IMR-90 (cell line): ENCODE data around the gene BTLA. TPM values are rescaled to one million over a fixed set of nuclear protein-coding genes. Genes with fewer than 3 reads are reported as not detected.

Experiments used
- ATAC-seq: fragments of 200-7000 bp; cut with Tn5 transposase; 2 replicates; pipeline ENCODE4 v1.9.1; 2020; ENCODE audit warnings: low read depth, mild to moderate bottlenecking, moderate library complexity
- BruUV-seq: library from RNA; stranded (reverse); fragments of 400-500 nt; replicated peaks from 2 replicates; lab custom pipeline; 2021; lab: Mats Ljungman, UMichigan
- CTCF ChIA-PET: fragments of 300-600 bp; formaldehyde crosslinking; extraction: SDS; loops from one replicate; lab custom pipeline; 2021; ENCODE audit warnings: antibody characterized with exemption; lab: Yijun Ruan, JAX
- POLR2A ChIA-PET: fragments of 300-600 bp; sonication (Branson Sonifier 250); formaldehyde crosslinking; loops from one replicate; lab custom pipeline; 2022; ENCODE audit warnings: antibody characterized with exemption; ENCODE audit not compliant: unreplicated experiment; lab: Charles Lee
- DNase-seq: peaks from one replicate; pipeline ENCODE4 v3.0.0; 2013
- H2AFZ ChIP-seq: replicated peaks from 2 replicates; pipeline ENCODE3; 2013; ENCODE audit warnings: low read length, mild to moderate bottlenecking; ENCODE audit not compliant: poor library complexity
- H2AK5ac ChIP-seq: 2 replicates; pipeline ENCODE4 v1.6.1; 2013; ENCODE audit warnings: low read depth, low read length, inconsistent platforms
- H2AK9ac ChIP-seq: replicated peaks from 2 replicates; pipeline ENCODE3; 2013; ENCODE audit warnings: mild to moderate bottlenecking, low read depth, low read length, moderate library complexity; ENCODE audit not compliant: poor library complexity
- H2BK120ac ChIP-seq: 2 replicates; pipeline ENCODE4 v1.6.1; 2013; ENCODE audit warnings: low read depth, low read length, inconsistent platforms
- H2BK15ac ChIP-seq: 3 replicates; pipeline ENCODE4 v1.6.1; 2013; ENCODE audit warnings: low read depth, low read length, inconsistent platforms
- H2BK20ac ChIP-seq: 2 replicates; pipeline ENCODE4 v1.6.1; 2013; ENCODE audit warnings: low read depth, mild to moderate bottlenecking, inconsistent platforms, low read length, moderate library complexity
- H2BK5ac ChIP-seq: 2 replicates; pipeline ENCODE4 v1.6.1; 2013; ENCODE audit warnings: mild to moderate bottlenecking, low read depth, low read length, inconsistent platforms; ENCODE audit not compliant: poor library complexity, severe bottlenecking
- H3K14ac ChIP-seq: replicated peaks from 2 replicates; pipeline ENCODE4 v1.6.1; 2013; ENCODE audit warnings: low read depth, low read length, inconsistent platforms
- H3K18ac ChIP-seq: 2 replicates; pipeline ENCODE4 v1.6.1; 2013; ENCODE audit warnings: low read depth, low read length, control low read depth
- H3K23ac ChIP-seq: 2 replicates; pipeline ENCODE4 v1.6.1; 2013; ENCODE audit warnings: low read depth, low read length, inconsistent platforms
- H3K27ac ChIP-seq: 2 replicates; pipeline ENCODE4 v1.5.1; 2013; ENCODE audit warnings: mild to moderate bottlenecking, control low read depth, low read length; ENCODE audit not compliant: insufficient read depth
- H3K27me3 ChIP-seq: 2 replicates; pipeline ENCODE4 v1.6.1; 2013; ENCODE audit warnings: low read length; ENCODE audit not compliant: control insufficient read depth, insufficient read depth
- H3K36me3 ChIP-seq: 2 replicates; pipeline ENCODE4 v1.6.1; 2013; ENCODE audit warnings: low read length, mixed read lengths; ENCODE audit not compliant: control insufficient read depth, insufficient read depth
- H3K4ac ChIP-seq: 2 replicates; pipeline ENCODE4 v1.6.1; 2013; ENCODE audit warnings: low read depth, low read length, inconsistent platforms
- H3K4me1 ChIP-seq: 2 replicates; pipeline ENCODE4 v1.6.1; 2013; ENCODE audit warnings: low read length, mixed read lengths; ENCODE audit not compliant: control insufficient read depth, insufficient read depth
- H3K4me2 ChIP-seq: 2 replicates; pipeline ENCODE4 v1.6.1; 2013; ENCODE audit warnings: low read depth, mild to moderate bottlenecking, control low read depth, low read length, moderate library complexity
- H3K4me3 ChIP-seq: 2 replicates; pipeline ENCODE4 v1.5.1; 2013; ENCODE audit warnings: low read depth, mild to moderate bottlenecking, control low read depth, low read length, moderate library complexity; ENCODE audit not compliant: insufficient read depth
- H3K56ac ChIP-seq: 2 replicates; pipeline ENCODE4 v1.6.1; 2013; ENCODE audit warnings: low read length, inconsistent platforms; ENCODE audit not compliant: insufficient read depth; ENCODE audit errors: extremely low read depth
- H3K79me1 ChIP-seq, 2 experiments: 2 replicates each; pipeline ENCODE4 v1.6.1; 2013; ENCODE audit warnings: low read length in 2 of 2, inconsistent platforms in 1 of 2, low read depth in 1 of 2
- H3K9ac ChIP-seq: 2 replicates; pipeline ENCODE4 v1.6.1; 2013; ENCODE audit warnings: low read depth, low read length, control low read depth
- H3K9me1 ChIP-seq: 2 replicates; pipeline ENCODE4 v1.6.1; 2013; ENCODE audit warnings: low read length, inconsistent platforms; ENCODE audit not compliant: insufficient read depth
- H3K9me3 ChIP-seq: 2 replicates; pipeline ENCODE4 v1.6.1; 2013; ENCODE audit warnings: low read length; ENCODE audit not compliant: control insufficient read depth, insufficient read depth
- H4K20me1 ChIP-seq: 2 replicates; pipeline ENCODE4 v1.6.1; 2013; ENCODE audit warnings: low read length, inconsistent platforms; ENCODE audit not compliant: insufficient read depth
- H4K5ac ChIP-seq: 2 replicates; pipeline ENCODE4 v1.6.1; 2013; ENCODE audit warnings: mild to moderate bottlenecking, low read depth, low read length, control low read depth
- H4K8ac ChIP-seq, 2 experiments: 2 replicates each; pipeline ENCODE4 v1.6.1; 2013; ENCODE audit warnings: low read depth in 2 of 2, low read length in 2 of 2, control low read depth in 1 of 2, inconsistent platforms in 1 of 2
- H4K91ac ChIP-seq: 2 replicates; pipeline ENCODE4 v1.6.1; 2013; ENCODE audit warnings: low read depth, low read length, inconsistent platforms; ENCODE audit not compliant: insufficient read depth
- CEBPB ChIP-seq: IDR thresholded peaks from 2 replicates; pipeline ENCODE4 v1.6.1; 2012; ENCODE audit warnings: low read depth, low read length, improper control_type of control experiment
- FOS ChIP-seq: fragments of 150-350 bp; IDR thresholded peaks from 2 replicates; pipeline ENCODE4 v1.6.1; 2016; ENCODE audit warnings: low read depth, low read length
- MAFK ChIP-seq: IDR thresholded peaks from 2 replicates; pipeline ENCODE4 v1.6.1; 2012; ENCODE audit warnings: low read depth, low read length, improper control_type of control experiment
- MAZ ChIP-seq: IDR thresholded peaks from 2 replicates; pipeline ENCODE4 v1.6.1; 2012; ENCODE audit warnings: low read depth, mild to moderate bottlenecking, low read length, improper control_type of control experiment, moderate library complexity, borderline replicate concordance
- RAD21 ChIP-seq: IDR thresholded peaks from 2 replicates; pipeline ENCODE4 v1.6.1; 2012; ENCODE audit warnings: low read length, improper control_type of control experiment
- WGBS, 2 experiments: methylation state at CpG; one replicate each; pipeline versions ENCODE4 v1.1.5 to v1.1.7; 2013; ENCODE audit warnings: missing lambda C conversion rate in 2 of 2; ENCODE audit not compliant: insufficient read length in 1 of 2; ENCODE audit errors: extremely low coverage in 2 of 2; 5-methylcytosine and 5-hydroxymethylcytosine counted together
- dilution Hi-C: fragments of 300-500 bp; cut with HindIII; formaldehyde crosslinking; loops from one replicate; pipeline ENCODE4 v1.14.3; 2018; ENCODE audit warnings: low sequenced_read_pairs; ENCODE audit not compliant: unreplicated experiment
- in situ Hi-C: fragments of 300-500 bp; cut with MboI; formaldehyde crosslinking; loops from 3 replicates; pipeline ENCODE4 v1.14.3; 2019; ENCODE audit warnings: low sequenced_read_pairs, inconsistent platforms, mixed read lengths
- intact Hi-C: fragments of 100-400 bp; cut with micrococcal nuclease; formaldehyde crosslinking; loops from 2 replicates; pipeline ENCODE4 v1.10.0; 2022
- polyA plus RNA-seq, 3 experiments: library from polyadenylated mRNA; depleted of rRNA; stranded (reverse); fragments of >200 nt; gene quantifications; 2 replicates each; pipeline ENCODE4 v1.2.3, GENCODE V29; 2012; ENCODE audit warnings: low replicate concordance in 1 of 3
- total RNA-seq: library from RNA; depleted of rRNA; stranded (reverse); fragments of >200 nt; gene quantifications from 2 replicates; pipeline ENCODE4 v1.2.3, GENCODE V29; 2012

Gene BTLA
- total and polyA plus RNA-seq, 2 of the 4 experiments (the other 2 are of a cell fraction), result not detected

GRCh38 chr3:112427123-112427522, 72.1 kb downstream of the BTLA start:
- Histone ChIP-seq H3K9ac (no peak overlapping the region), H4K20me1 (no peaks in the 10 kb centered on the region), H3K4ac (no peak overlapping the region), H3K9me1 (no peaks in the 10 kb centered on the region), H3K4me1 (no peaks in the 10 kb centered on the region), H4K91ac (no peak overlapping the region), H4K8ac (no peak overlapping the region), H3K79me1 (no peaks in the 10 kb centered on the region), H2BK20ac (no peak overlapping the region), H2BK15ac (no peak overlapping the region), H3K23ac (no peak overlapping the region), H3K4me3 (no peak overlapping the region), H2BK120ac (no peak overlapping the region), H3K27ac (no peak overlapping the region), H3K14ac (no peak overlapping the region), H2AK5ac (no peak overlapping the region), H2AK9ac (no peak overlapping the region), H2AFZ (no peak overlapping the region), H3K4me2 (no peak overlapping the region), H3K18ac (no peak overlapping the region), H3K9me3 (no peaks in the 10 kb centered on the region), H2BK5ac (no peak overlapping the region), H3K36me3 (no peaks in the 10 kb centered on the region), H4K5ac (no peak overlapping the region), H3K27me3 (peaks cover 1% of the 10 kb centered on the region), H3K56ac (no peak overlapping the region)
- ATAC-seq (no peak), DNase-seq (no peak)
- ChIA-PET CTCF (no interaction called here), POLR2A (no interaction called here)
- intact Hi-C loops (no loop called here), dilution Hi-C loops (no loop called here), in situ Hi-C loops (no loop called here)
- no TSS peak for BruUV-seq
- no peak for TF ChIP-seq RAD21
- no peak for TF ChIP-seq FOS
- 0 out of 2 replicates have a peak, but pooled peaks have one; percentile 28 for TF ChIP-seq MAFK
- TF ChIP-seq MAZ, result no peak
- TF ChIP-seq CEBPB, result no peak
- no CpG with 5 or more reads among the region's 5 CpGs for WGBS, 2 experiments
